HG02870 (cell line): Measurements from ENCODE around the gene ZKSCAN1.
"Not testable (repeated sequence)": the region's sequence is repeated elsewhere in the genome, so short reads cannot be mapped to it uniquely, and the experiment has no call there.

Experiments used
- ATAC-seq: cut with Tn5 transposase; IDR thresholded peaks from one replicate; pipeline ENCODE4 v1.9.1; 2021; ENCODE audit warnings: mild to moderate bottlenecking, moderate library complexity; ENCODE audit not compliant: unreplicated experiment

ZKSCAN1 gene

GRCh38 chr7:100000239-100000638 is 15.2 kb upstream of the ZKSCAN1 start:
- no peak for ATAC-seq

- no peak for ATAC-seq
Observed at GRCh38 chr7:100003711-100004661, 11.4 kb upstream of the ZKSCAN1 start.

GRCh38 chr7:100007887-100008286 is 7.5 kb upstream of the ZKSCAN1 start:
- no peak for ATAC-seq

- ATAC-seq, result no peak
Observed at GRCh38 chr7:100008525-100008924, 6.9 kb upstream of the ZKSCAN1 start.

GRCh38 chr7:100009952-100010351 is 5.4 kb upstream of the ZKSCAN1 start:
- ATAC-seq, result not testable (repeated sequence)

- ATAC-seq, result no peak
Observed at GRCh38 chr7:100010901-100011300, 4.5 kb upstream of the ZKSCAN1 start.

GRCh38 chr7:100011516-100011915 is 3.9 kb upstream of the ZKSCAN1 start:
- no peak for ATAC-seq

GRCh38 chr7:100012385-100013327 is 2.7 kb upstream of the ZKSCAN1 start:
- ATAC-seq, result not testable (repeated sequence)

- no peak for ATAC-seq
Observed at GRCh38 chr7:100013328-100013676, 2.1 kb upstream of the ZKSCAN1 start.

GRCh38 chr7:100016215-100016901 is 962 bp downstream of the ZKSCAN1 start:
- ATAC-seq, result no peak

GRCh38 chr7:100017300-100017699 is 1.9 kb downstream of the ZKSCAN1 start:
- ATAC-seq, result no peak

GRCh38 chr7:100017875-100018274 is 2.5 kb downstream of the ZKSCAN1 start:
- no peak for ATAC-seq

- ATAC-seq, result no peak
Observed at GRCh38 chr7:100019908-100020307, 4.5 kb downstream of the ZKSCAN1 start.

- no peak for ATAC-seq
Observed at GRCh38 chr7:100021297-100021696, 5.9 kb downstream of the ZKSCAN1 start.

GRCh38 chr7:100022621-100023020 is 7.2 kb downstream of the ZKSCAN1 start:
- no peak for ATAC-seq

- no peak for ATAC-seq
Observed at GRCh38 chr7:100023526-100023925, 8.1 kb downstream of the ZKSCAN1 start.

- no peak for ATAC-seq
Observed at GRCh38 chr7:100024020-100024619, 8.7 kb downstream of the ZKSCAN1 start.

GRCh38 chr7:100027197-100027596 is 11.8 kb downstream of the ZKSCAN1 start:
- no peak for ATAC-seq

- ATAC-seq, result no peak
Observed at GRCh38 chr7:100029596-100029995, 14.2 kb downstream of the ZKSCAN1 start.

GRCh38 chr7:100033526-100033925 is 18.1 kb downstream of the ZKSCAN1 start:
- no peak for ATAC-seq
